ENCODE measurements around the gene SLC7A1. TPM values are rescaled to one million over a fixed set of nuclear protein-coding genes. Genes with fewer than 3 reads are reported as not detected.

SLC7A1 gene
- total RNA-seq, 1 donor from 2014 or later = 91.5 TPM

- DNase-seq (ENCODE audit: low read depth) = no peak
- TF ChIP-seq CTCF (IDR thresholded peaks at IDR 0.05; ENCODE audit: insufficient read depth, low read length, poor library complexity, severe bottlenecking) = no peak
- H3K4me3 ChIP-seq (ENCODE audit: low read depth, low read length) = no peak overlapping the region
- H3K27me3 ChIP-seq (ENCODE audit: control insufficient read depth, insufficient read depth, low read length) = peaks cover 28% of the 10 kb centered on the region
- no peaks in the 10 kb centered on the region for H3K36me3 ChIP-seq (ENCODE audit: control insufficient read depth, insufficient read depth, low read length)
Observed at GRCh38 chr13:29501674-29502073, 93.8 kb downstream of the SLC7A1 start.

GRCh38 chr13:29500386-29500785 is 95.1 kb downstream of the SLC7A1 start:
- Histone ChIP-seq H3K36me3 (ENCODE audit: control insufficient read depth, insufficient read depth, low read length) (no peaks in the 10 kb centered on the region), H3K4me3 (ENCODE audit: low read depth, low read length) (no peak overlapping the region), H3K27me3 (ENCODE audit: control insufficient read depth, insufficient read depth, low read length) (peaks cover 33% of the 10 kb centered on the region)
- no peak for TF ChIP-seq CTCF (IDR thresholded peaks at IDR 0.05; ENCODE audit: insufficient read depth, low read length, poor library complexity, severe bottlenecking)
- DNase-seq (ENCODE audit: low read depth) = no peak

GRCh38 chr13:29499506-29500165 is 95.9 kb downstream of the SLC7A1 start:
- Histone ChIP-seq H3K36me3 (ENCODE audit: control insufficient read depth, insufficient read depth, low read length) (no peaks in the 10 kb centered on the region), H3K27me3 (ENCODE audit: control insufficient read depth, insufficient read depth, low read length) (peaks cover 33% of the 10 kb centered on the region), H3K4me3 (ENCODE audit: low read depth, low read length) (no peak overlapping the region)
- no peak for DNase-seq (ENCODE audit: low read depth)
- no peak for TF ChIP-seq CTCF (IDR thresholded peaks at IDR 0.05; ENCODE audit: insufficient read depth, low read length, poor library complexity, severe bottlenecking)

GRCh38 chr13:29498426-29499040 is 97.0 kb downstream of the SLC7A1 start:
- TF ChIP-seq CTCF (IDR thresholded peaks at IDR 0.05; ENCODE audit: insufficient read depth, low read length, poor library complexity, severe bottlenecking) = no peak
- Histone ChIP-seq H3K27me3 (ENCODE audit: control insufficient read depth, insufficient read depth, low read length) (peaks cover 30% of the 10 kb centered on the region), H3K4me3 (ENCODE audit: low read depth, low read length) (no peak overlapping the region), H3K36me3 (ENCODE audit: control insufficient read depth, insufficient read depth, low read length) (no peaks in the 10 kb centered on the region)
- no peak for DNase-seq (ENCODE audit: low read depth)

GRCh38 chr13:29497137-29497654 is 98.3 kb downstream of the SLC7A1 start:
- no peak for DNase-seq (ENCODE audit: low read depth)
- Histone ChIP-seq H3K36me3 (ENCODE audit: control insufficient read depth, insufficient read depth, low read length) (no peaks in the 10 kb centered on the region), H3K27me3 (ENCODE audit: control insufficient read depth, insufficient read depth, low read length) (peaks cover 30% of the 10 kb centered on the region), H3K4me3 (ENCODE audit: low read depth, low read length) (no peak overlapping the region)
- TF ChIP-seq CTCF (IDR thresholded peaks at IDR 0.05; ENCODE audit: insufficient read depth, low read length, poor library complexity, severe bottlenecking) = no peak
